ENCODE measurements around the gene HUNK.

DNA sequence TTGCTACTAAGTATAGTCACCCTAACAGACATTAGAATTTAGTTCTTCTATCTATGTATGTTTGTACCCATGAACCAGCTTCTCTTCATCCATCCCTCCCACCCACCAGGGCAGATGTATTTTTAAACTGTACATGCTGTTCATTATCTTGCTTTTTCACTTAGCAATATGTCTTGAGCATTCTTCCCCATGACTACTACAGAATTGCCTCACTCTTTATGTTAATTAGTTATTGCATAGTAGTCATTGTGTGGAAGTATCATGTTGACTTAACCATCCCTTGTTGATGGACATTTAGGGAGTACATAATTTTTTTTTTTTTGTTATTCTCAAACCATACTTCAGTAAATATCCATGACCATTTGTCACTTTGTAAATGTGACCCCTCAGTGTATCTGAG, 9.9 kb downstream of the HUNK start:
- no peak for TF ChIP-seq CREB1 (CRISPR knock-in tag; IDR thresholded peaks at IDR 0.05)
- TF ChIP-seq, protein P1, sequence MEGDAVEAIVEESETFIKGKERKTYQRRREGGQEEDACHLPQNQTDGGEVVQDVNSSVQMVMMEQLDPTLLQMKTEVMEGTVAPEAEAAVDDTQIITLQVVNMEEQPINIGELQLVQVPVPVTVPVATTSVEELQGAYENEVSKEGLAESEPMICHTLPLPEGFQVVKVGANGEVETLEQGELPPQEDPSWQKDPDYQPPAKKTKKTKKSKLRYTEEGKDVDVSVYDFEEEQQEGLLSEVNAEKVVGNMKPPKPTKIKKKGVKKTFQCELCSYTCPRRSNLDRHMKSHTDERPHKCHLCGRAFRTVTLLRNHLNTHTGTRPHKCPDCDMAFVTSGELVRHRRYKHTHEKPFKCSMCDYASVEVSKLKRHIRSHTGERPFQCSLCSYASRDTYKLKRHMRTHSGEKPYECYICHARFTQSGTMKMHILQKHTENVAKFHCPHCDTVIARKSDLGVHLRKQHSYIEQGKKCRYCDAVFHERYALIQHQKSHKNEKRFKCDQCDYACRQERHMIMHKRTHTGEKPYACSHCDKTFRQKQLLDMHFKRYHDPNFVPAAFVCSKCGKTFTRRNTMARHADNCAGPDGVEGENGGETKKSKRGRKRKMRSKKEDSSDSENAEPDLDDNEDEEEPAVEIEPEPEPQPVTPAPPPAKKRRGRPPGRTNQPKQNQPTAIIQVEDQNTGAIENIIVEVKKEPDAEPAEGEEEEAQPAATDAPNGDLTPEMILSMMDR (IDR thresholded peaks at IDR 0.05): no peak
- no peak for TF ChIP-seq RELA (CRISPR knock-in tag; IDR thresholded peaks at IDR 0.05; ENCODE audit: borderline replicate concordance)
- no peak for TF ChIP-seq ZNF138 (CRISPR knock-in tag; conservative IDR thresholded peaks at IDR 0.05)
- TF ChIP-seq, protein P2, sequence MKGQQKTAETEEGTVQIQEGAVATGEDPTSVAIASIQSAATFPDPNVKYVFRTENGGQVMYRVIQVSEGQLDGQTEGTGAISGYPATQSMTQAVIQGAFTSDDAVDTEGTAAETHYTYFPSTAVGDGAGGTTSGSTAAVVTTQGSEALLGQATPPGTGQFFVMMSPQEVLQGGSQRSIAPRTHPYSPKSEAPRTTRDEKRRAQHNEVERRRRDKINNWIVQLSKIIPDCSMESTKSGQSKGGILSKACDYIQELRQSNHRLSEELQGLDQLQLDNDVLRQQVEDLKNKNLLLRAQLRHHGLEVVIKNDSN (CRISPR knock-in tag; IDR thresholded peaks at IDR 0.05): no peak
- TF ChIP-seq, protein P3, sequence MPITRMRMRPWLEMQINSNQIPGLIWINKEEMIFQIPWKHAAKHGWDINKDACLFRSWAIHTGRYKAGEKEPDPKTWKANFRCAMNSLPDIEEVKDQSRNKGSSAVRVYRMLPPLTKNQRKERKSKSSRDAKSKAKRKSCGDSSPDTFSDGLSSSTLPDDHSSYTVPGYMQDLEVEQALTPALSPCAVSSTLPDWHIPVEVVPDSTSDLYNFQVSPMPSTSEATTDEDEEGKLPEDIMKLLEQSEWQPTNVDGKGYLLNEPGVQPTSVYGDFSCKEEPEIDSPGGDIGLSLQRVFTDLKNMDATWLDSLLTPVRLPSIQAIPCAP (CRISPR knock-in tag; IDR thresholded peaks at IDR 0.05): no peak
- TF ChIP-seq, protein P4, sequence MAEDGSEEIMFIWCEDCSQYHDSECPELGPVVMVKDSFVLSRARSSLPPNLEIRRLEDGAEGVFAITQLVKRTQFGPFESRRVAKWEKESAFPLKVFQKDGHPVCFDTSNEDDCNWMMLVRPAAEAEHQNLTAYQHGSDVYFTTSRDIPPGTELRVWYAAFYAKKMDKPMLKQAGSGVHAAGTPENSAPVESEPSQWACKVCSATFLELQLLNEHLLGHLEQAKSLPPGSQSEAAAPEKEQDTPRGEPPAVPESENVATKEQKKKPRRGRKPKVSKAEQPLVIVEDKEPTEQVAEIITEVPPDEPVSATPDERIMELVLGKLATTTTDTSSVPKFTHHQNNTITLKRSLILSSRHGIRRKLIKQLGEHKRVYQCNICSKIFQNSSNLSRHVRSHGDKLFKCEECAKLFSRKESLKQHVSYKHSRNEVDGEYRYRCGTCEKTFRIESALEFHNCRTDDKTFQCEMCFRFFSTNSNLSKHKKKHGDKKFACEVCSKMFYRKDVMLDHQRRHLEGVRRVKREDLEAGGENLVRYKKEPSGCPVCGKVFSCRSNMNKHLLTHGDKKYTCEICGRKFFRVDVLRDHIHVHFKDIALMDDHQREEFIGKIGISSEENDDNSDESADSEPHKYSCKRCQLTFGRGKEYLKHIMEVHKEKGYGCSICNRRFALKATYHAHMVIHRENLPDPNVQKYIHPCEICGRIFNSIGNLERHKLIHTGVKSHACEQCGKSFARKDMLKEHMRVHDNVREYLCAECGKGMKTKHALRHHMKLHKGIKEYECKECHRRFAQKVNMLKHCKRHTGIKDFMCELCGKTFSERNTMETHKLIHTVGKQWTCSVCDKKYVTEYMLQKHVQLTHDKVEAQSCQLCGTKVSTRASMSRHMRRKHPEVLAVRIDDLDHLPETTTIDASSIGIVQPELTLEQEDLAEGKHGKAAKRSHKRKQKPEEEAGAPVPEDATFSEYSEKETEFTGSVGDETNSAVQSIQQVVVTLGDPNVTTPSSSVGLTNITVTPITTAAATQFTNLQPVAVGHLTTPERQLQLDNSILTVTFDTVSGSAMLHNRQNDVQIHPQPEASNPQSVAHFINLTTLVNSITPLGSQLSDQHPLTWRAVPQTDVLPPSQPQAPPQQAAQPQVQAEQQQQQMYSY (CRISPR knock-in tag; IDR thresholded peaks at IDR 0.05): no peak
- TF ChIP-seq TCF7 (CRISPR knock-in tag; IDR thresholded peaks at IDR 0.05; ENCODE audit: low read depth): no peak
- TF ChIP-seq ZNF232 (CRISPR knock-in tag; IDR thresholded peaks at IDR 0.05): no peak
- TF ChIP-seq ETV6 (CRISPR knock-in tag; IDR thresholded peaks at IDR 0.05): no peak
- TF ChIP-seq, protein P5, sequence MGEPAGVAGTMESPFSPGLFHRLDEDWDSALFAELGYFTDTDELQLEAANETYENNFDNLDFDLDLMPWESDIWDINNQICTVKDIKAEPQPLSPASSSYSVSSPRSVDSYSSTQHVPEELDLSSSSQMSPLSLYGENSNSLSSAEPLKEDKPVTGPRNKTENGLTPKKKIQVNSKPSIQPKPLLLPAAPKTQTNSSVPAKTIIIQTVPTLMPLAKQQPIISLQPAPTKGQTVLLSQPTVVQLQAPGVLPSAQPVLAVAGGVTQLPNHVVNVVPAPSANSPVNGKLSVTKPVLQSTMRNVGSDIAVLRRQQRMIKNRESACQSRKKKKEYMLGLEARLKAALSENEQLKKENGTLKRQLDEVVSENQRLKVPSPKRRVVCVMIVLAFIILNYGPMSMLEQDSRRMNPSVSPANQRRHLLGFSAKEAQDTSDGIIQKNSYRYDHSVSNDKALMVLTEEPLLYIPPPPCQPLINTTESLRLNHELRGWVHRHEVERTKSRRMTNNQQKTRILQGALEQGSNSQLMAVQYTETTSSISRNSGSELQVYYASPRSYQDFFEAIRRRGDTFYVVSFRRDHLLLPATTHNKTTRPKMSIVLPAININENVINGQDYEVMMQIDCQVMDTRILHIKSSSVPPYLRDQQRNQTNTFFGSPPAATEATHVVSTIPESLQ (CRISPR knock-in tag; IDR thresholded peaks at IDR 0.05): no peak
- TF ChIP-seq ZNF121 (CRISPR knock-in tag; IDR thresholded peaks at IDR 0.05): no peak
